Heart left ventricle (tissue), 13 donors: ENCODE measurements around the gene SARM1.

Experiments used
- POLR2A ChIP-seq, 2 donors: fragments of 450-650 bp; IDR thresholded peaks; one replicate each; pipeline ENCODE4 v1.6.1; 2017; ENCODE audit warnings: antibody characterized with exemption in 2 of 2, mild to moderate bottlenecking in 2 of 2, moderate library complexity in 2 of 2
- TF ChIP-seq, protein P1 (sequence below), 12 donors: fragments of 200-600 bp; sonication (generic) in 4 of 12; IDR thresholded peaks; one replicate each; pipeline versions ENCODE4 v1.5.0 to v1.8.0; 2018 to 2022; ENCODE audit warnings: antibody characterized with exemption in 12 of 12, mild to moderate bottlenecking in 5 of 12
- donor health status: ischemic (EF 13 %, LVEDD 7.1; RV severe dilation, severe dysfunction).
- donor health status: DM: no; HTN: yes; CAD: no.
- donor health status: DM: no; HTN: no; CAD: no.
- donor health status: ischemic (EF 25% LVEDD 6.9; RV normal size, moderate dysfunction).
- donor health status: ischemic (EF 25% LVEDD 5.7; RV mildly dilated, moderate dysfunction).
- donor health status: ischemic (EF 35%, LVEDD 5.7; RV mildly dilated, moderate dysfunction).
- donor health status: nonischemic (EF 11% LVEDD 7.7; RV severe dilation, severe dysfunction).
- donor health status: DM: yes; HTN: yes; CAD: no.
- donor health status: PGD.
- donor health status: ischemic (EF 29% LVEDD 5.4; RV normal size, mild dysfunction).
- donor health status: nonischemic (EF 23%, LVEDD 6.1; RV moderate dilation, normal function).

DNA sequence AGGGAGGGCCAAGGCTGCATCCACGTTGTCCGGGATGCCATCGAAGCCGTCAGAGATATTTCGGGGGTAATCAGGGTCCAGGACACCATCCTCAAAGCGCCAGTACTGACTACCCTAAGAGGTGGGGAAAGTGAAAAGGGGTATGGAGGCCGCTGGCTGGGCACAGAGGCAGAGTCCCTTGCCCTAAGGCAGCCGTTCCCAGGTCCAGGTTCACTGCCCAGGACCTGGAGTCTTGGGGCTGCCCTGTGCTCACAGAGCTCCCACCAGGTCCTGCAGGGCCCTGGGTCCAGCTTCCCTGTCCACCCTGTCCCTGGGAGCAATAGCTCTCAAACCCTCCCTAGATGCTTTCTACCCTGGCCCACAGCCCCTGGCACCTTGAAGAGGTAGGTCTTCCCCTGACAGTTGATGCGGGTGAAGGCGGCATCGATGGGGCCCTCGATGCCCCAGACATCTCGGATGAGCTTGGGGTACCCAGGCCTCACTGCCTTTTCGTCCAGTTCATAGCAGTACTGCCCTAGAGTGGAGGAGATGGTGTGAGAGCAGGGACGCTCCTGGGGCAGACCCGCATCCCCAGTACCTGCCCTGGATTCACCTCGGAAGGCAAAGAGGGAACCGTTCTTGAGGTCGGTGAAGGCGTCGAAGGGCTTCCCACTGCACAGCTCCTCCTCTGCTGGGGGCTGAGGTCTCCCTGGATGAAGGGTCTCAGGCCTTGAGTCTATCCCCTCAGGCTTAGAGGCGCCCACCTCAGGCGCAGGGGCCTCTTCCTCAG, 2.4 kb upstream of the SARM1 start:
- TF ChIP-seq POLR2A (IDR thresholded peaks at IDR 0.05), result no peak
- TF ChIP-seq, protein P1, sequence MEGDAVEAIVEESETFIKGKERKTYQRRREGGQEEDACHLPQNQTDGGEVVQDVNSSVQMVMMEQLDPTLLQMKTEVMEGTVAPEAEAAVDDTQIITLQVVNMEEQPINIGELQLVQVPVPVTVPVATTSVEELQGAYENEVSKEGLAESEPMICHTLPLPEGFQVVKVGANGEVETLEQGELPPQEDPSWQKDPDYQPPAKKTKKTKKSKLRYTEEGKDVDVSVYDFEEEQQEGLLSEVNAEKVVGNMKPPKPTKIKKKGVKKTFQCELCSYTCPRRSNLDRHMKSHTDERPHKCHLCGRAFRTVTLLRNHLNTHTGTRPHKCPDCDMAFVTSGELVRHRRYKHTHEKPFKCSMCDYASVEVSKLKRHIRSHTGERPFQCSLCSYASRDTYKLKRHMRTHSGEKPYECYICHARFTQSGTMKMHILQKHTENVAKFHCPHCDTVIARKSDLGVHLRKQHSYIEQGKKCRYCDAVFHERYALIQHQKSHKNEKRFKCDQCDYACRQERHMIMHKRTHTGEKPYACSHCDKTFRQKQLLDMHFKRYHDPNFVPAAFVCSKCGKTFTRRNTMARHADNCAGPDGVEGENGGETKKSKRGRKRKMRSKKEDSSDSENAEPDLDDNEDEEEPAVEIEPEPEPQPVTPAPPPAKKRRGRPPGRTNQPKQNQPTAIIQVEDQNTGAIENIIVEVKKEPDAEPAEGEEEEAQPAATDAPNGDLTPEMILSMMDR (IDR thresholded peaks at IDR 0.05), result no peak
